ENCODE results near the gene TMEM18. TPM values are rescaled to one million over a fixed set of nuclear protein-coding genes. Genes with fewer than 3 reads are reported as not detected.

Gene TMEM18
- total RNA-seq, 2 donors from 2014 or later = 10.9 to 13.2 TPM

DNA sequence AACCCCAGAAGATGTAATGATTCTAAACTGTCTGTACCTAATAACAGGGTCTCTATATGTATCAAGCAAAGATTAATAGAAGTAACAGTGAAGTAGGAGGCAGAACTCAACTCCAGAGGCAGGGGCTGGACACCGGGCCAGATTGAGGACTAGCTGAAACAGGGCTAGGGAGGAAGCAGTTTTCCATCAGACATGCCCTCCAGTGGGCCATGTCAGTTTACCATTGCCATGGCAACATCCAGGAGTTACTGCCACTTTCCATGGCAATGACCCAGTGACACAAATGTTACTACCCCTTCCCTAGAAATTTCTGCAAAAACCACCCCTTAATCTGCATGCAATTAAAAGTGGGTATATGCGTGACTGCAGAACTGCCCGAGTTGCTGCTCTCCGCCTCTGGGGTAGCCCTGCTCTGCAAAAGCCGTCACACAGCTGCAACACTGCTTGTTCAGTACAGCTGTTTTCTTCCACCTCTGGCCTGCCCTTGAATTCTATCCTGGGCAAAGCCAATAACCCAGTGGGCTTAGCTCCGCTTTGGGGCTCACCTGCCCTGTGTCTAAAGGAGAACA lies 58.7 kb downstream of the TMEM18 start:
- Histone ChIP-seq H3K4me1 (no peaks in the 10 kb centered on the region), H3K27ac (no peak overlapping the region), H3K4me3 (no peak overlapping the region), H3K36me3 (replicated peaks in 1 of 2; ENCODE audit: insufficient read depth in 1 of 2, low read depth in 2 of 2) (no peaks in the 10 kb centered on the region), H3K9me3 (no peaks in the 10 kb centered on the region), H3K27me3 (no peaks in the 10 kb centered on the region)
- intact Hi-C loops (cut with DNase I) = no loop called here
- 79 to 80% methylated on average over 6 of the region's 6 CpGs for WGBS, 2 donors
- DNase-seq = no peak
- no peak for ATAC-seq
- TF ChIP-seq POLR2A (IDR thresholded peaks at IDR 0.05) = no peak
- TF ChIP-seq, protein P1, sequence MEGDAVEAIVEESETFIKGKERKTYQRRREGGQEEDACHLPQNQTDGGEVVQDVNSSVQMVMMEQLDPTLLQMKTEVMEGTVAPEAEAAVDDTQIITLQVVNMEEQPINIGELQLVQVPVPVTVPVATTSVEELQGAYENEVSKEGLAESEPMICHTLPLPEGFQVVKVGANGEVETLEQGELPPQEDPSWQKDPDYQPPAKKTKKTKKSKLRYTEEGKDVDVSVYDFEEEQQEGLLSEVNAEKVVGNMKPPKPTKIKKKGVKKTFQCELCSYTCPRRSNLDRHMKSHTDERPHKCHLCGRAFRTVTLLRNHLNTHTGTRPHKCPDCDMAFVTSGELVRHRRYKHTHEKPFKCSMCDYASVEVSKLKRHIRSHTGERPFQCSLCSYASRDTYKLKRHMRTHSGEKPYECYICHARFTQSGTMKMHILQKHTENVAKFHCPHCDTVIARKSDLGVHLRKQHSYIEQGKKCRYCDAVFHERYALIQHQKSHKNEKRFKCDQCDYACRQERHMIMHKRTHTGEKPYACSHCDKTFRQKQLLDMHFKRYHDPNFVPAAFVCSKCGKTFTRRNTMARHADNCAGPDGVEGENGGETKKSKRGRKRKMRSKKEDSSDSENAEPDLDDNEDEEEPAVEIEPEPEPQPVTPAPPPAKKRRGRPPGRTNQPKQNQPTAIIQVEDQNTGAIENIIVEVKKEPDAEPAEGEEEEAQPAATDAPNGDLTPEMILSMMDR (IDR thresholded peaks at IDR 0.05) = no peak

DNA sequence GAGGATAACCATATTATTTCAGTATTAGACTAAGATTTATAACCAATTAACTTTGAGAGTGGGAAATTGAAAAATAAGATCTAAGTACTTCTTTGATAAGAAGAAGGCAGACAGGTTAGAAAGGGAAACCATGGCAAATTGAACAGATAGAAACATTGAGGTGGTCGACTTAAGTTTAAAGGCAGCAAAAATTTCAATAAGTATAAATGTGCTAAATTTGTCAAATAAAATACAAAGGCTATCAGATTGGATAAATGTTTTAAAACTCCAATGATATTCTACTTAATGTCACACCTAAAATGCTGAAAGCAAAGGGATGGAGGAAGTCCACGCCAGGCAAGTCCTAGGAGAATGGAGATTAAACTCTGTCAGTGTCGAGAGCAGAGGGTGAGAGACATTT lies 59.2 kb downstream of the TMEM18 start:
- H3K9me3 ChIP-seq = no peaks in the 10 kb centered on the region
- H3K27ac ChIP-seq = no peak overlapping the region
- no peaks in the 10 kb centered on the region for H3K27me3 ChIP-seq
- 71 to 77% methylated on average over 3 of the region's 3 CpGs for WGBS, 2 donors
- DNase-seq = no peak
- intact Hi-C loops (cut with DNase I) = no loop called here
- H3K36me3 ChIP-seq (replicated peaks in 1 of 2; ENCODE audit: insufficient read depth in 1 of 2, low read depth in 2 of 2) = no peaks in the 10 kb centered on the region
- no peaks in the 10 kb centered on the region for H3K4me1 ChIP-seq
- ATAC-seq = no peak
- TF ChIP-seq POLR2A (IDR thresholded peaks at IDR 0.05) = no peak
- TF ChIP-seq, protein P1 (IDR thresholded peaks at IDR 0.05) = no peak
- no peak overlapping the region for H3K4me3 ChIP-seq
